Skeletal muscle tissue (tissue), 4 donors: ENCODE data around the gene ATP2A3. TPM values are rescaled to one million over a fixed set of nuclear protein-coding genes. Genes with fewer than 3 reads are reported as not detected.

ENCODE experiments used
- H3K27ac ChIP-seq: one replicate; pipeline ENCODE4 v1.7.0; 2013; ENCODE audit warnings: mild to moderate bottlenecking, low read depth, low read length, inconsistent platforms
- H3K27me3 ChIP-seq, 3 donors: one replicate each; pipeline ENCODE4 v1.7.0; 2013; ENCODE audit warnings: low read length in 3 of 3; ENCODE audit not compliant: control insufficient read depth in 3 of 3, insufficient read depth in 3 of 3
- H3K36me3 ChIP-seq, 3 donors: one replicate each; pipeline ENCODE4 v1.7.0; 2013; ENCODE audit warnings: low read length in 3 of 3; ENCODE audit not compliant: control insufficient read depth in 3 of 3, insufficient read depth in 3 of 3
- H3K4me1 ChIP-seq, 3 donors: one replicate each; pipeline ENCODE4 v1.7.0; 2013; ENCODE audit warnings: low read length in 3 of 3, mild to moderate bottlenecking in 3 of 3; ENCODE audit not compliant: control insufficient read depth in 3 of 3, insufficient read depth in 3 of 3
- H3K4me3 ChIP-seq, 3 donors: one replicate each; pipeline ENCODE4 v1.7.0; 2013; ENCODE audit warnings: low read length in 3 of 3
- H3K9ac ChIP-seq, 3 donors: one replicate each; pipeline ENCODE4 v1.7.0; 2013; ENCODE audit warnings: low read length in 3 of 3, mild to moderate bottlenecking in 3 of 3, moderate library complexity in 2 of 3, low read depth in 1 of 3
- H3K9me3 ChIP-seq, 3 donors: one replicate each; pipeline ENCODE4 v1.7.0; 2013; ENCODE audit warnings: low read length in 3 of 3; ENCODE audit not compliant: control insufficient read depth in 3 of 3
- total RNA-seq: library from RNA; depleted of rRNA; stranded (reverse); fragments of >200 nt; gene quantifications from one replicate; pipeline ENCODE4 v1.2.3, GENCODE V29; 2014
- donor health status: Osteomylitis.

The ATP2A3 gene
- total RNA-seq, 1 donor from 2014 or later, result 3.7 TPM

DNA sequence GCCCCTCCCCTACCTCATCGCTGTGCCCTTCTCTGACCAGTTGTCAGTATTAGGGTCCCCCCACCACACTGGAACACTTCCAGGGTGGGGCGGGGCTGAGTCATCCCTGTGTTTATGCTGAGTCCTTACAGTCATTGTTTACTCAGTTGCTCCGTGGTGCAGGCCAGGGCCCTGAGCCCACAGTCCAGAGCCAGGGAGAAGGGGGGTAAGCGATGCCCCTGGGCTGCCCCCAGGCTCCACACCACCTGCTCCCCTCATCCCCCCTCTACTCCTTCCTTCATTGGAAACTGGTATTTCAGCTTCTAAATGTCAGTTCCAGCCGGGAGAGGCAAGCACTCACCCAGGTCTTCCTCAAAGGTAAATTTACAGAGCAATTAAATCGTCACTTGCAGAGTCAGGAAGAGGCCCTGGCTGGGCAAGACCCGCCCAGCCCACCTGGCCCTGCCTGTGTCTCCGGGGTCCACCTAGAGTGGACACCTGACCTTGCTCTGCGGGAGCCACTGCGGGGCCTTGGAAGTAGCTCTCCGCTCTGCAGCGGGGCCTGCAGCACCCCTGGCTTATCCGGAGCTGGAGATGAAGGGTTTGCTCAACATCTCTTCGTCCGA lies 4.8 kb downstream of the ATP2A3 start:
- H3K9me3 ChIP-seq, result no peaks in the 10 kb centered on the region
- no peak overlapping the region for H3K27ac ChIP-seq
- peaks cover 4 to 6% (median 4%) of the 10 kb centered on the region in 3 donors for H3K4me1 ChIP-seq
- H3K4me3 ChIP-seq, result no peak overlapping the region
- no peaks in the 10 kb centered on the region for H3K36me3 ChIP-seq
- H3K9ac ChIP-seq, result no peak overlapping the region
- peaks cover 25 to 34% (median 26%) of the 10 kb centered on the region in 3 donors for H3K27me3 ChIP-seq

DNA sequence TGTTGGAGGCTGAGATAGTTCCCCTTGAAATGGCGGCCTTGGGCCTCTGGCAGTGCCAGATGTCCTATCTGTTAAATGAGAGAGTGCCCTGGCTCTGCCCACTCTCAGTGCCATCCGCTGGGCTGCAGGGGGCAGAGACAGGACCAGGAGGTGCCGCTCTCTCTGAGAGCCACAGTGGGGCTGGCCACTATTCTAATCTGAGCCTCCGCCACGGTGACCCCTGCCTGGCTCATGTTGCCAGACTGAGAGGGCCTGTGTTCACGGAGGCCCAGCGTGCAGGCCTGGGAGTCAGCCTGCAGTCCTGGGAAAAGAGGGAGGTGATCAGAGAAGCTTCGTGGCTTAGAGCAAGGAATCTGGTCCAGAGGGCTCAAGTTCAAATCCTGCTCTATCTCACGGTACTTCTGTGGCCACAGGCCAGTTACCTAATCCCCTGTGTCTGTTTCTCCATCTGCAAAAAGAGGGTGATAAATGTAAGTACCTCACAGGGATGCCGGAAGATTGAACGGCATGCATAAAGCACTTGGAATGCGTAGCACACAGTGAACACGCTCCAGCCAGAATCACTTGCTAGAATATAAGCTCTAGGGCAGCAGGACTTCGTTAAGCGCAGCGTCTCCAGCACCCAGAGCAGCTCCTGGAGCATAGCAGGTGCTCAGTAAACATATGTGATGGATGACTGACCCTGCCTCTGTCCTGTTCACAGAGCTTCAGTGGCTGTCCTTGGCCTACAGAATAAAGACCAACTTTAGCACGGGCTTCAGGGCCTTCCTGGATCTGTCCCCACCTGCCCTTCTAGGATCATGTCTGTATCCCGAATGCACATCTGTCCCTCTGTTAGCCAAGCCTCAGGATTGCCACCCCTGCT lies 6.3 kb downstream of the ATP2A3 start:
- H3K9ac ChIP-seq, result no peak overlapping the region
- H3K4me3 ChIP-seq, result no peak overlapping the region
- no peaks in the 10 kb centered on the region for H3K9me3 ChIP-seq
- H3K27me3 ChIP-seq, result peaks cover 16 to 23% (median 18%) of the 10 kb centered on the region in 3 donors
- no peaks in the 10 kb centered on the region for H3K36me3 ChIP-seq
- peaks cover 4 to 6% (median 4%) of the 10 kb centered on the region in 3 donors for H3K4me1 ChIP-seq
- no peak overlapping the region for H3K27ac ChIP-seq

DNA sequence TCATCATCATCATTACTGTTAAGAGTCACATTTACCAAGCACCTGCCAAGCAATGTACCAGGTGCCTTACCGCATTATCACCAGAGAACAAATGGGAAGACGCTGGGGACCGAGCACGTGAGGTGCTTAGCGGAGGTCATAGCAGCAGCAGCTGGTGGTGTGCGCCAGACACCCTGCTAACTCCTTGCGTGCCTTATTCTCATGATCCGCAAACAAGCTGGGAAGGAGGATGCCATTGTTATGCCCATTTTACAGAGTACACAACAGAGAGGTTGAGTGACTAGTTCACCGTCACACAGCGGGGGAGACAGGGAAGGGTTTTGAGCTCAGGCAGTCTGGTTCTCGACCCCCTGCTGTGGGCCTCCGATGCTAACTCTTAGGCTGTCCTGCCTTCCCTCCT lies 7.3 kb downstream of the ATP2A3 start:
- Histone ChIP-seq H3K9me3 (no peaks in the 10 kb centered on the region), H3K36me3 (no peaks in the 10 kb centered on the region), H3K9ac (no peak overlapping the region), H3K27ac (no peak overlapping the region), H3K4me3 (no peak overlapping the region), H3K27me3 (peaks cover 8 to 14% (median 10%) of the 10 kb centered on the region in 3 donors), H3K4me1 (peaks cover 4 to 6% (median 4%) of the 10 kb centered on the region in 3 donors)

DNA sequence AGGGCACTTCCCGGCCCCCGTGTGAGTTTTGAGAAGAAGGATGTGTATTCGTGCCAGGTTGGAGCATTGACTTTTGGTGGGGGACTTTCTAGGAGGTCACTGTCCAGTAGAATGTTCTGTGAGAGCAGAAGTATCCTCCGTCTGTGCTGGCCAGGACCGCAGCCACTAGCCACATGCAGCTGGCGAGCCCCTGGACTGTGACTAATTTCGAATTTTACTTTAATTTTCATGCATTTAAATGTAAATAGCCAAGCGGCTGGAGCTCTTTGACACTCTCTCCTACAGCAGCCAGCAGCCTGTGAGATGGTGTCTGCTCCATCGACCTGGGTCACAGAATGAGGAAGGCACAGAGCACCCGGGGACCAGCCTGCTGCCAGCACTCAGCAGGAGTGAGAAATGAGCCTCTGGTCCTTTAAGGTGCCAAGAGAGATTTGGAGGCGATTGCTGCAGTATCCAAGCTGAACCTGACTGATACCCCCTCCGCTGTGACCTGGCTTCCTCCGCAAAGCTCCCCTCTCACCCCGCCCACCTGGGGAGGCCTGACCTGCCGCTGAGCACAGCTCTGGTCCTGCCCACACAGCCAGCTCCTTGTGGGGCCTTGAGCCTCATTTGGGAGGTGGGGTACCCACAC lies 7.8 kb downstream of the ATP2A3 start:
- Histone ChIP-seq H3K9ac (no peak overlapping the region), H3K27ac (no peak overlapping the region), H3K4me3 (no peak overlapping the region)

DNA sequence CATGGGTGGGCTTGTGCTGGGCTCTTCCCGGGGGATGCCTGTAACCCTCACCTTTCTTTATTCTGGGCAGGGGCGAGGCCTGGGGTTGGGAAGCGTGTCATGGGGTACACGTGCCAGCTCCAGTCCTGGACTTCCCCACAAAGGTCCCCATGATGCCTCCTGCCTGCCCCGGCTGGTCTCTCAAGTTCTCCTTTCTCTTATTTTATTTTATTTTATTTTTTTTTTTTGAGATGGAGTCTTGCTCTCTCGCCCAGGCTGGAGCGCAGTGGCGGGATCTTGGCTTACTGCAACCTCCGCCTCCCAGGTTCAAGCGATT lies 8.6 kb downstream of the ATP2A3 start:
- Histone ChIP-seq H3K9me3 (no peaks in the 10 kb centered on the region), H3K27me3 (peaks cover 0 to under 1% (median 0%) of the 10 kb centered on the region in 3 donors), H3K4me3 (no peak overlapping the region), H3K27ac (no peak overlapping the region), H3K4me1 (peaks cover 2 to 4% (median 2%) of the 10 kb centered on the region in 3 donors), H3K9ac (no peak overlapping the region), H3K36me3 (no peaks in the 10 kb centered on the region)

More for the DNA sequence above, 7.8 kb downstream of the ATP2A3 start:
- Histone ChIP-seq H3K36me3 (no peaks in the 10 kb centered on the region), H3K27me3 (peaks cover 3 to 8% (median 5%) of the 10 kb centered on the region in 3 donors), H3K9me3 (no peaks in the 10 kb centered on the region), H3K4me1 (peaks cover 4 to 6% (median 4%) of the 10 kb centered on the region in 3 donors)

DNA sequence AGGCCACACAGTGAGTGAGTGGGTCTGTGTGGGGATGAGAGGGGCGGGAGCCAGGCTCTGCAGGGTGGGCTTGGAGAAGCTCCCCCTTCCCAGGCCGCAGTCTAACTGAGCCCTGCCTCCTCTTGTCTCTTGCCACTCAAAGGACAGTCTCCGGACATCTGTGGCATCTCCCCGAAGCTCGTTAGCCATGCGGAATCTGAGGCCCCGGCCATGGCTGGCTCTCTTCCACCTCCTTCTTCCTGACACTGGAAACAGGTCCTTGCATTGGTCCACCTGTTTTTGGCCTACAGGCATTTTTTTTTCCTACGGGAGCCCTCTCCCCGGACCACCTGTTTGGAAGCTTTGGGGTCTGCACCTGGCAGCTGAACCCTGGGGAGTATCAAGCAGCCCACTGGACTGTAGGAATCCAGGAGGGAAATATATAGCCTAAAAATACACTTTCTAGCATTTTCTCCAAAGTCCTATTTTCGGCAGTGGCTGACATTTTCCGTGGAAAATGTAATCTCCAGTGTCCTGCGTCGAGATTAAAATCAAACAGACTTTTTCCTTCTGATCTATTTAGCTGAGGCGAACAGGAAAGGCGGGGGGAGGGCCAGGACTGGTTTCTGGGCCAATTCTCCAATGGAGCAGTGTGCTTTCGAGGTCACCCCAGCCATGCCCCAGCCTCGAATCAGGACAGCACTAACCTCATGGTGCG lies 9.1 kb downstream of the ATP2A3 start:
- H3K27ac ChIP-seq, result no peak overlapping the region

DNA sequence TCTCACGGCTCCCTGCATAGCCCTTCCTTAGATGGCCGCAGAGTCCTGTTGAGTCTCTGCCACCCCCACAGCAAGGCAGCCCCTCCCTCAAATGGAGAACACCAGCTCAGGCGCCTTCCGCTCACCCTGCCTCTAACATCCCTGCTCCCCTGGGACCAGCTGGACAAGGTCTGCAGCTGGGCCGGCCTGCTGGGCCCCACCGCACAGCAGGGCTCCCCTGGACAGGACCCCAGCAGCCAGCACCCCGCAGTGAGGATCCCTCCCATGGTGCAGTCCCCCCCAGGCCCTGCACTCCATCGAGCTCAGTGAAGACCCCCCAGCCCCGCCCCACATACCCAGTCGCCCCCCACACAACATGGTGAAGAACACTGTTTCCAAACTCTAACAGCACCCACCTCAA lies 10.2 kb downstream of the ATP2A3 start:
- Histone ChIP-seq H3K9me3 (no peaks in the 10 kb centered on the region), H3K27me3 (no peaks in the 10 kb centered on the region), H3K9ac (no peak overlapping the region), H3K4me3 (no peak overlapping the region), H3K36me3 (no peaks in the 10 kb centered on the region), H3K27ac (no peak overlapping the region), H3K4me1 (peaks cover 0 to 2% (median under 1%) of the 10 kb centered on the region in 3 donors)

More for the DNA sequence above, 9.1 kb downstream of the ATP2A3 start:
- Histone ChIP-seq H3K27me3 (no peaks in the 10 kb centered on the region), H3K9ac (no peak overlapping the region), H3K4me1 (peaks cover 0 to 4% (median 2%) of the 10 kb centered on the region in 3 donors), H3K4me3 (no peak overlapping the region), H3K9me3 (no peaks in the 10 kb centered on the region), H3K36me3 (no peaks in the 10 kb centered on the region)

DNA sequence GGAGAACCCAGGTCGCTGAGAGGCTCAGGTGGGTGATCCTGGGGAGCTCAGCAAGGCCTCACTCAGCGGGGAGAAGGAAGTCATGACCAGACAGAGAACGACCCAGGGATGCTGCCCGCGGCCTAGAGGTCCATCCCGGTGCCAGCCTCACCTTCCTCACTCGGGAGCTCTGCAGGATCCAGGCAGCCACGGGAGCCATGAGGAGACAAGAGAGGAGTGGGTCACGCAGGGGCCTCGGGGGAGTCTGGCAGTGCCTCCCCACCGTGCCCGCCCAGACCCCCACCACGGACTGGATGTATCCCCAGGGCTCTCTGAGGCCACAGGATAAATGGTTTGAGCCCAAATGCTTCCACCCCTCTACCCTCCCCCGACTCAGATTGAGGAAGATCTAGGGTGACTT lies 10.7 kb downstream of the ATP2A3 start:
- Histone ChIP-seq H3K9ac (no peak overlapping the region), H3K9me3 (no peaks in the 10 kb centered on the region), H3K27ac (no peak overlapping the region), H3K4me1 (peaks cover 0 to 2% (median 0%) of the 10 kb centered on the region in 3 donors), H3K36me3 (no peaks in the 10 kb centered on the region), H3K4me3 (no peak overlapping the region), H3K27me3 (no peaks in the 10 kb centered on the region)

DNA sequence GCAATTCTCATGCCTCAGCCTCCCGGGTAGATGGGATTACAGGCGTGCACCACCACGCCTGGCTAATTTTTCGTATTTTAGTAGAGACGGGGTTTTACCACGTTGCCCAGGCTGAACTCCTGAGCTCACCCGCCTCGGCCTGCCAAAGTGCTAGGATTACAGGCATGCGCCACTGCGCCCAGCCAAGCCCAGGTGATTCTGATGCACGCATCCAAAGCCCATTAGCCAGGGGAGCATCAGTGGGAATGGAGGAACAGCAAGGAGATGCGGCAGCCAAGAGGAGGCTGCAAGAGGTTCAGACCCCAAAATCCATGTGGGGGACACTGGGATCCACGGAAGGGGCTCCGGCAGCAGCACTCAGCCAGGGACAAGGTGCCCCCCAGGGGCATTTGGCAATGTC lies 12.1 kb downstream of the ATP2A3 start:
- H3K4me1 ChIP-seq, result peaks cover 0 to 2% (median 0%) of the 10 kb centered on the region in 3 donors

More for the DNA sequence above, 12.1 kb downstream of the ATP2A3 start:
- Histone ChIP-seq H3K27ac (no peak overlapping the region), H3K4me3 (no peak overlapping the region), H3K27me3 (no peaks in the 10 kb centered on the region), H3K36me3 (no peaks in the 10 kb centered on the region), H3K9me3 (no peaks in the 10 kb centered on the region), H3K9ac (no peak overlapping the region)
